Activated CD8-positive, alpha-beta memory T cell treated with anti-CD3 and anti-CD28 coated beads, Interleukin-2, amount 50 U/mL, for 1 hour (primary cell): ENCODE measurements around the gene DLGAP4.

Experiments used
- DNase-seq: peaks from one replicate; pipeline ENCODE4 v3.0.0-alpha.2; 2020; ENCODE audit errors: extremely low read depth

Gene DLGAP4

GRCh38 chr20:36447101-36447500 is 141.0 kb downstream of the DLGAP4 start:
- DNase-seq: no peak

GRCh38 chr20:36449663-36450062 is 143.5 kb downstream of the DLGAP4 start:
- no peak for DNase-seq

- DNase-seq: no peak
Observed at GRCh38 chr20:36454332-36454697, 148.2 kb downstream of the DLGAP4 start.

GRCh38 chr20:36454698-36455427 is 148.7 kb downstream of the DLGAP4 start:
- no peak for DNase-seq

- no peak for DNase-seq
Observed at GRCh38 chr20:36455972-36456625, 150.0 kb downstream of the DLGAP4 start.

- DNase-seq: peak; percentile 71
Observed at GRCh38 chr20:36460648-36461599, 154.8 kb downstream of the DLGAP4 start.

GRCh38 chr20:36461600-36462439 is 155.7 kb downstream of the DLGAP4 start:
- DNase-seq: no peak

GRCh38 chr20:36462440-36463211 is 156.5 kb downstream of the DLGAP4 start:
- DNase-seq: no peak

- DNase-seq: no peak
Observed at GRCh38 chr20:36463212-36464061, 157.3 kb downstream of the DLGAP4 start.

- DNase-seq: no peak
Observed at GRCh38 chr20:36465109-36466080, 159.3 kb downstream of the DLGAP4 start.

- DNase-seq: no peak
Observed at GRCh38 chr20:36466089-36466488, 159.9 kb downstream of the DLGAP4 start.

GRCh38 chr20:36467076-36467999 is 161.2 kb downstream of the DLGAP4 start:
- no peak for DNase-seq

- DNase-seq: no peak
Observed at GRCh38 chr20:36468149-36469000, 162.2 kb downstream of the DLGAP4 start.

GRCh38 chr20:36469973-36470372 is 163.8 kb downstream of the DLGAP4 start:
- DNase-seq: no peak

GRCh38 chr20:36471885-36472636 is 165.9 kb downstream of the DLGAP4 start:
- DNase-seq: no peak

GRCh38 chr20:36472637-36473090 is 166.5 kb downstream of the DLGAP4 start:
- no peak for DNase-seq
